PC-3 (cell line): ENCODE measurements around the gene FAXC.

ENCODE experiments used
- EZH2 ChIP-seq: fragments of 300-600 bp; sonication (generic); IDR thresholded peaks from one replicate; pipeline ENCODE4 v1.6.1; 2017; ENCODE audit warnings: antibody characterized with exemption, mild to moderate bottlenecking, low read length; ENCODE audit not compliant: unreplicated experiment
- TF ChIP-seq, protein P1 (sequence below): fragments of 300-600 bp; sonication (generic); conservative IDR thresholded peaks from 2 replicates; pipeline ENCODE4 v1.5.1; 2017; ENCODE audit warnings: antibody characterized with exemption, low read depth, mild to moderate bottlenecking, low read length

GRCh38 chr6:99369533-99369932, 20.1 kb upstream of the FAXC start:
- TF ChIP-seq, protein P1, sequence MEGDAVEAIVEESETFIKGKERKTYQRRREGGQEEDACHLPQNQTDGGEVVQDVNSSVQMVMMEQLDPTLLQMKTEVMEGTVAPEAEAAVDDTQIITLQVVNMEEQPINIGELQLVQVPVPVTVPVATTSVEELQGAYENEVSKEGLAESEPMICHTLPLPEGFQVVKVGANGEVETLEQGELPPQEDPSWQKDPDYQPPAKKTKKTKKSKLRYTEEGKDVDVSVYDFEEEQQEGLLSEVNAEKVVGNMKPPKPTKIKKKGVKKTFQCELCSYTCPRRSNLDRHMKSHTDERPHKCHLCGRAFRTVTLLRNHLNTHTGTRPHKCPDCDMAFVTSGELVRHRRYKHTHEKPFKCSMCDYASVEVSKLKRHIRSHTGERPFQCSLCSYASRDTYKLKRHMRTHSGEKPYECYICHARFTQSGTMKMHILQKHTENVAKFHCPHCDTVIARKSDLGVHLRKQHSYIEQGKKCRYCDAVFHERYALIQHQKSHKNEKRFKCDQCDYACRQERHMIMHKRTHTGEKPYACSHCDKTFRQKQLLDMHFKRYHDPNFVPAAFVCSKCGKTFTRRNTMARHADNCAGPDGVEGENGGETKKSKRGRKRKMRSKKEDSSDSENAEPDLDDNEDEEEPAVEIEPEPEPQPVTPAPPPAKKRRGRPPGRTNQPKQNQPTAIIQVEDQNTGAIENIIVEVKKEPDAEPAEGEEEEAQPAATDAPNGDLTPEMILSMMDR = no peak
- TF ChIP-seq EZH2 = no peak
